Esophagus muscularis mucosa (tissue), 4 donors: ENCODE results near the gene FAM98C. TPM values are rescaled to one million over a fixed set of nuclear protein-coding genes. Genes with fewer than 3 reads are reported as not detected.

Experiments
- DNase-seq: peaks from one replicate; pipeline ENCODE4 v3.0.0-alpha.2; 2017; ENCODE audit errors: extremely low spot score
- H3K27ac ChIP-seq, 4 donors: fragments of 200-600 bp; sonication (generic); replicated peaks in 1 of 4; 1 replicate in 3 of 4; 2 replicates in 1 of 4; pipeline ENCODE4 v1.5.1; 2016 to 2019; ENCODE audit warnings: mild to moderate bottlenecking in 1 of 4
- H3K27me3 ChIP-seq, 4 donors: fragments of 200-600 bp; sonication (generic); one replicate each; pipeline versions ENCODE4 v1.5.1 to v1.6.0; 2016 to 2019
- H3K36me3 ChIP-seq, 4 donors: fragments of 200-600 bp; sonication (generic); one replicate each; pipeline ENCODE4 v1.5.1; 2016 to 2019
- H3K4me1 ChIP-seq, 4 donors: fragments of 200-600 bp; sonication (generic); one replicate each; pipeline ENCODE4 v1.5.1; 2016 to 2019
- H3K4me3 ChIP-seq, 4 donors: fragments of 200-600 bp; sonication (generic); 1 replicate in 2 of 4; 2 replicates in 2 of 4; pipeline ENCODE4 v1.5.1; 2016 to 2019; ENCODE audit warnings: mild to moderate bottlenecking in 4 of 4, moderate library complexity in 1 of 4
- H3K9me3 ChIP-seq, 4 donors: fragments of 200-600 bp; sonication (generic); 1 replicate in 3 of 4; 2 replicates in 1 of 4; pipeline ENCODE4 v1.5.1; 2016 to 2019
- CTCF ChIP-seq, 3 experiments: fragments of 200-600 bp in 2 of 3; fragments of 450-650 bp in 1 of 3; sonication (generic) in 2 of 3; IDR thresholded peaks; one replicate each; pipeline ENCODE4 v1.5.1; 2017 to 2019; ENCODE audit warnings: antibody characterized with exemption in 3 of 3, mild to moderate bottlenecking in 2 of 3, moderate library complexity in 1 of 3
- EP300 ChIP-seq: sonication (generic); formaldehyde crosslinking; IDR thresholded peaks from one replicate; pipeline ENCODE4 v1.6.1; 2017; ENCODE audit warnings: antibody characterized with exemption
- POLR2A ChIP-seq: fragments of 450-650 bp; IDR thresholded peaks from one replicate; pipeline ENCODE4 v1.6.1; 2017; ENCODE audit warnings: antibody characterized with exemption, moderate library complexity, mild to moderate bottlenecking, low read depth
- POLR2AphosphoS5 ChIP-seq, 2 donors: sonication (generic); formaldehyde crosslinking; IDR thresholded peaks; one replicate each; pipeline ENCODE4 v1.6.1; 2017; ENCODE audit warnings: antibody characterized with exemption in 2 of 2
- WGBS: methylation state at CpG from one replicate; pipeline ENCODE4 v1.1.5; 2018; 5-methylcytosine and 5-hydroxymethylcytosine counted together
- intact Hi-C: fragments of 100-400 bp; cut with DNase I; formaldehyde crosslinking; loops from one replicate; pipeline ENCODE4 v1.15.1; 2023
- total RNA-seq, 4 donors: library from RNA; depleted of rRNA; stranded (reverse); fragments of >200 nt; gene quantifications; one replicate each; pipeline versions ENCODE4 v1.1.0 to v1.2.1, GENCODE V29; 2016

FAM98C gene
- total RNA-seq, 4 donors from 2014 or later: 16.2 to 22.0 (median 19.7) TPM

GRCh38 chr19:38389957-38390924, 12.7 kb upstream of the FAM98C start:
- intact Hi-C loops: no loop called here
- Histone ChIP-seq H3K9me3 (no peaks in the 10 kb centered on the region), H3K4me1 (peaks cover 33 to 54% (median 47%) of the 10 kb centered on the region in 4 donors), H3K4me3 (no peak overlapping the region), H3K27ac (peak overlapping the region in 1 of 4 donors; percentile 30), H3K27me3 (peaks cover 3 to 56% (median 11%) of the 10 kb centered on the region in 4 donors), H3K36me3 (peaks cover 0 to 14% (median 12%) of the 10 kb centered on the region in 4 donors)
- no peak for DNase-seq
- 51% methylated on average over 19 of the region's 22 CpGs for WGBS
- TF ChIP-seq POLR2AphosphoS5 (IDR thresholded peaks at IDR 0.05) (no peak), POLR2A (no peak), EP300 (no peak), CTCF (IDR thresholded peaks at IDR 0.05) (no peak)

- Histone ChIP-seq H3K4me3 (no peak overlapping the region), H3K36me3 (no peaks in the 10 kb centered on the region), H3K9me3 (no peaks in the 10 kb centered on the region), H3K4me1 (peaks cover 25 to 43% (median 33%) of the 10 kb centered on the region in 4 donors), H3K27me3 (peaks cover 0 to 56% (median 15%) of the 10 kb centered on the region in 4 donors), H3K27ac (no peak overlapping the region)
- no peak for DNase-seq
- WGBS: 51% methylated on average over 8 of the region's 8 CpGs
- intact Hi-C loops: no loop called here
- no peak for TF ChIP-seq POLR2A
- TF ChIP-seq CTCF (IDR thresholded peaks at IDR 0.05): no peak
- no peak for TF ChIP-seq EP300
- TF ChIP-seq POLR2AphosphoS5 (IDR thresholded peaks at IDR 0.05): no peak
These were observed 10.9 kb upstream of the FAM98C start for GRCh38 chr19:38391911-38392464.

GRCh38 chr19:38392707-38393308, 10.1 kb upstream of the FAM98C start:
- peaks cover 0 to 58% (median 19%) of the 10 kb centered on the region in 4 donors for H3K27me3 ChIP-seq
- DNase-seq: no peak
- intact Hi-C loops: no loop called here

GRCh38 chr19:38394488-38394887, 8.4 kb upstream of the FAM98C start:
- Histone ChIP-seq H3K27ac (no peak overlapping the region), H3K4me1 (peaks cover 0 to 18% (median 8%) of the 10 kb centered on the region in 4 donors), H3K36me3 (no peaks in the 10 kb centered on the region), H3K9me3 (no peaks in the 10 kb centered on the region), H3K4me3 (no peak overlapping the region), H3K27me3 (peaks cover 0 to 59% (median 35%) of the 10 kb centered on the region in 4 donors)
- intact Hi-C loops: no loop called here
- WGBS: 9% methylated on average over 9 of the region's 30 CpGs
- TF ChIP-seq POLR2AphosphoS5 (IDR thresholded peaks at IDR 0.05) (no peak), CTCF (IDR thresholded peaks at IDR 0.05) (no peak), EP300 (no peak), POLR2A (no peak)
- DNase-seq: no peak

More at GRCh38 chr19:38392707-38393308, 10.1 kb upstream of the FAM98C start:
- no peak overlapping the region for H3K4me3 ChIP-seq
- no peaks in the 10 kb centered on the region for H3K9me3 ChIP-seq
- no peaks in the 10 kb centered on the region for H3K36me3 ChIP-seq
- peaks cover 16 to 35% (median 25%) of the 10 kb centered on the region in 4 donors for H3K4me1 ChIP-seq
- WGBS: 76% methylated on average over 6 of the region's 6 CpGs
- H3K27ac ChIP-seq: no peak overlapping the region
- TF ChIP-seq CTCF (IDR thresholded peaks at IDR 0.05): no peak
- TF ChIP-seq POLR2AphosphoS5 (IDR thresholded peaks at IDR 0.05): no peak
- TF ChIP-seq POLR2A: no peak
- TF ChIP-seq EP300: no peak
